ENCODE measurements around the gene SYCP3. TPM values are rescaled to one million over a fixed set of nuclear protein-coding genes. Genes with fewer than 3 reads are reported as not detected.
A peak's percentile ranks its signal among the peaks of the same experiment; 100 is the strongest.
"Not testable (repeated sequence)": the region's sequence is repeated elsewhere in the genome, so short reads cannot be mapped to it uniquely, and the experiment has no call there.

Gene SYCP3
- total RNA-seq, 2 donors from 2014 or later: 0.21 TPM; not detected in 1

DNA sequence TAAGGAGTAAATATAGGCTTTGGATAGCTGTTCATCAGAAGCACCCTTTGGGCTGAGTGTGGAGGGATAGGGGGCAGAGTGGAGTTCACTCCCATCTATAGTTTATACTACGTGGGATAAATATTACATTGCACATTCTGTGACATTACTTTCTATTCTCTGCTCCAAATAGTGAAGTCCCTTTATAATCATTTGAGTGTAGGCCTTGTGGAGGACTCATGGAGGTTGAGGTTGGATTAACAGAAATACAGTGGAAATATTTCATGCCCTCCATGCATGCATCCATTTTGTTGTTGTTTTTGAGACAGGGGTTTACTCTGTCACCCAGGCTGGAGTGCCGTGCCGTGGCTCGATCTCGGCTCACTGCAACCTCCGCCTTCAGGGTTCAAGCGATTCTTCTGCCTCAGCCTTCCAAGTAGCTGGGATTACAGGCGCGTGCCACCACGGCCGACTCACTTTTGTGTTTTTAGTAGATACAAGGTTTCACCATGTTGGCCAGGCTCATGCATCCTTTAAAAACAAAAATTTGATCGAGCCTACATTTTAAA lies 40.4 kb downstream of the SYCP3 start:
- peak overlapping the region; percentile 33 to 79 for H3K27ac Mint-ChIP-seq
- H3K36me3 Mint-ChIP-seq: peaks cover 6 to 10% of the 10 kb centered on the region in 2 donors

DNA sequence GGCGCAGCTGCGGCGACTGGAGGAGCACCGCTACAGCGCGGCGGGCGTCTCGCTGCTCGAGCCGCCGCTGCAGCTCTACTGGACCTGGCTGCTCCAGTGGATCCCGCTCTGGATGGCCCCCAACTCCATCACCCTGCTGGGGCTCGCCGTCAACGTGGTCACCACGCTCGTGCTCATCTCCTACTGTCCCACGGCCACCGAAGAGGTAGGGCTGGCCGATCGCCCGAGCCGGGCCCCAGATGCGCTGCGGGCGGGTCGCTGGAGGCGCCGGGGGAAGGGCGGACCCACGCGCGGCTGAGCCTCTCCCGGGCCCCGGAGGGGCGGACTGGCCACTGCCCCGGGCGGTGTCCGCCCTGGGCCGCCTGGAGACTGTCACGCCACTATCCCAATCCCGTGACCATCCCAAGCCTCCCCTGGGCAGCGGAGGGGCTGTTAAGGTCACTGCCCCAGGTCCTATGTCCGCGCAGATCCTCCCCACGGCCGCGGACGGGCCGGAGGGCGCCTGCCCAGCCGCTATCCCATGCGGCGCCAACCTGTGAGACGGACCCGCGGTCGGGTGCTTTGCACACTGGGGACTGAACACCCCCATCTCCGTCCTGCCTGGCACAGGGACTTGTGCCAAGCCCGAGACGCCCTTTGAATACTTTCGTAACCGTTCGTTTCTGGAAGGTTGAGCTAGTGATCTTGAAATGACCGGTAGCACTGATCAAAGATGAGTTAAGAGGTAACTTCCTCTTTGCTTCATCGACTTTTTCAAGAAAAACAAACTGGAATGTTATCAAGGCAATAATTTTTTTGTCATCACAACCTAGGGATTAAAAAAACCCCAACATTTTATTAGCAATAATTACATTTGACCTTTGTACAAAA lies 41.1 kb downstream of the SYCP3 start:
- ATAC-seq: peak; percentile 27 to 44
- Mint-ChIP-seq H3K36me3 (peaks cover 6 to 10% of the 10 kb centered on the region in 2 donors), H3K27ac (peak overlapping the region; percentile 79 to 86), H3K9me3 (no peaks in the 10 kb centered on the region)
- DNase-seq (ENCODE audit: low spot score in 2 of 2): peak; percentile 24 to 60

More for the DNA sequence above, 40.4 kb downstream of the SYCP3 start:
- ATAC-seq: no peak
- DNase-seq (ENCODE audit: low spot score in 2 of 2): no peak
- no peaks in the 10 kb centered on the region for H3K9me3 Mint-ChIP-seq

DNA sequence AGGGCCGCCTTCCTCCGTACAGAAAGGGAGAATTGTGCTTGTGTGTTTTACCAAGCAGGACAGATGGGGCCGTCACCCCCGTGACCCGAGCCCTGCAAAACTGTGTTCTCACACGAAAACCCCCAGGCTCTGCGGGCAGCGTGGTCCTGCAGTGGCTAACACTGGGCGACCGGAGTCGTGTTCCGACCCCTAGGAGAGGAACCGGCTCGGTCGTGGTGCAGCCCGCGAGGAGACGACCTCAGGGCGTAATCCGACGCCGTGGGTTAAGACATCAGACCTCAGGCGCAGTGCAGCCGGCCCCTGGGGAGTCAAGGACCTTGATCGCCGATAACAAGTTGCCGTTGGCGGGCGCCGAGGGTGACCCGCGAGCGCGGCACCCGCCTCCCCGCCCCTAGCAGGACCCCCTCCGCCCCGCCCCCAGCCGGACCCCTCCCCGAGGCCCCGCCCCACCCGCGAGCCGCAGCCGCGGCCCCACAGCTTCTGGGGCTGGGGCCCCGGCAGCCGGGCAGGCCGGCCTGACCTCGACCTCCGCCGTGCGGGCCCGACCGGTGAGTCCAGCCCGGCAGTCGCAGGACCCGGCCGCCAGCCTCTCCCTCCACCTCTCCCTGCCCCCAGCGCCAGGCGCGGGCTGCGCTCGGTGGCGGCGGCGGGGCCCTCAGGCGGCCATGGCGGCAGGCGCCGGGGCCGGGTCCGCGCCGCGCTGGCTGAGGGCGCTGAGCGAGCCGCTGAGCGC lies 41.9 kb downstream of the SYCP3 start, which contains the start of gene CHPT1:
Gene CHPT1, plus strand, starts transcription at position 444 of the 733 bp plus-strand sequence. Its CDS starts 222 bp downstream, at position 666.
- DNase-seq (ENCODE audit: low spot score in 2 of 2) (peak; percentile 58 to 60), ATAC-seq (peak; percentile 77 to 78)
- Mint-ChIP-seq H3K9me3 (no peaks in the 10 kb centered on the region), H3K27ac (peak within 1 kb of the TSS; percentile 80 to 86), H3K36me3 (peaks cover 6 to 10% of the 10 kb centered on the region in 2 donors)

DNA sequence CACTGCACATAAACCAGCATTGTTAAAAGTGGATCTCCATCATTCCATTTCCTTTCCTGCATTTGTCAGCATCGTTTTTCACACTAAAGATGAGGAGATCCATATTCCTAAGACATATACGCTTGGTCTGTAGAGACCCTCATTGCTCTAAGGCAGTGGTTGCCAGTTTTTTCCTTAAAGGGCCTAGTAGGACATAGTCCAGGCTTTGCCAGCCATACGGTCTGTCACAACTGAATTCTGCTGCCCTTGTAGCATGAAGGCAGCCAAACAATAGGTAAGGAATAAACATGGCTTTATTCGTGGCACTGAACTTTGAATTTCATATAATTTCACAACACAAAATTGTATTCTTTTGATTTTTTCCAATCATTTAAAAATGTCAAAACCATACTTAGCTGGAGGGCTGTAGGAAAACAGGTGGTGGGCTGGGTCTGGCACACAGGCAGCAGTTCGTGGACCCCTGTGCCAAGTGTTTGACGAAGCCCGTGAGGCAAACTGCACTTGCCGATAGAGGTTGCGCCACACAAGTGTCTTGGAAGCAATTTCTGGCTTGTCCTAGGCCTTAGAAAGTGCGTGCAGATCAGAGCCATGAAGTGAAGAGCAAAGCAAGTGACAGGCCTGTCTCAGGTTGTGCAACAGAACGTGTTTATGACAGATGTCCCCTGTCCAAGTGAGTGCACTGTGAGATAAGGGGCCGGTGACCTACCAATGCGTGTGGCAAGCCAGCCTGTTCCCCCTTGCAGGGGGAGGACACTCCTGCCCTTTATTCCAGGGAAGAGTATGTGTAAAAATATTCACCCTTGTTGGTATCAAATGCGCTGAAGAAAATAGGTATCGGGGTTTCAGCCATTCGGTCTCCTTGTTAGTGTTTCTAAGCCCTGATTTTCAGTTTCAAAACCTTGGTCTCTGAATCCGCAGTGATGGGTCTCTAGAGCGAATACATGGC lies 42.7 kb downstream of the SYCP3 start:
- H3K36me3 Mint-ChIP-seq: peaks cover 6 to 10% of the 10 kb centered on the region in 2 donors
- peak overlapping the region in 1 of 2 donors; percentile 80 for H3K27ac Mint-ChIP-seq
- H3K9me3 Mint-ChIP-seq: no peaks in the 10 kb centered on the region

DNA sequence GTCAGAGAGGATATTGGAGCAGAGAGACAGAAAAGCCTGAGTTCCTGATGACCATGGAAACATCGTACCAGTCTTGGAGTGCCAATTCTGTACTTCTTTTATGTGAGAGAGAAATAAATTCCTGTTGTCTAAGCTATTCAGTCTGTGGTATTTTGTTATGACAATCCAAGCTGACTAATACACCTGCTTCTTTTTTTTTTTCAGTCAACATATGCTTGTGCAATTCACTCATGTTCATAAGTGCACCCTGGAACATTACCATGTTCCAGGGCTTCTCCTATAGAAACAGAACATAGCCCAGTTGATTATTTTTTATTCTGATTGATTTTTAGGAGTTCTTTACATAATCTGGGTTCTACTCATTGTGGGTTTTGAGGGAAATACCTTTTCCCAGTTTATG lies 43.6 kb downstream of the SYCP3 start:
- no peak overlapping the region for H3K27ac Mint-ChIP-seq
- no peak for DNase-seq (ENCODE audit: low spot score in 2 of 2)
- H3K9me3 Mint-ChIP-seq: no peaks in the 10 kb centered on the region
- ATAC-seq: peak in 1 of 2 donors; percentile 32
- peaks cover 6 to 10% of the 10 kb centered on the region in 2 donors for H3K36me3 Mint-ChIP-seq

More for the DNA sequence above, 42.7 kb downstream of the SYCP3 start:
- no peak for DNase-seq (ENCODE audit: low spot score in 2 of 2)
- ATAC-seq: no peak

DNA sequence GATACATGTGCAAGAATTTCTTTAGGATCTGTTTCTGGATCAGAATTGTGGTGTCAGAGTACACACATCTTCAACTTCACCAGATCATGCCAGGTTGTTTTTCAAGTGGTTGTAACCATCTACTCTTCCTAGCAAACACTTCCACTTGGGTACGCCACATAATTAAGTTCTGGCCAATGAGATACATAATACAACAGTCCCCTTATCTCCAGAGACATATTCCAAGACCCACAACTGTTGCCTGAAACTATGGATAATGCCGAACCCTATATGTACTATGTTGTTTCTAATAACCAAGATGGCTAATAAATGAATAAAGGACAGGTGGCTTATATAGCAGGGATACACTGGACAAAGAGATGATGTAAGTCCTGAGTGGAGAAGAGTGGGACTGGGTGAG lies 44.3 kb downstream of the SYCP3 start:
- ATAC-seq (no peak), DNase-seq (ENCODE audit: low spot score in 2 of 2) (no peak)
- no peak overlapping the region for H3K27ac Mint-ChIP-seq
- H3K9me3 Mint-ChIP-seq: no peaks in the 10 kb centered on the region
- peaks cover 6 to 10% of the 10 kb centered on the region in 2 donors for H3K36me3 Mint-ChIP-seq

DNA sequence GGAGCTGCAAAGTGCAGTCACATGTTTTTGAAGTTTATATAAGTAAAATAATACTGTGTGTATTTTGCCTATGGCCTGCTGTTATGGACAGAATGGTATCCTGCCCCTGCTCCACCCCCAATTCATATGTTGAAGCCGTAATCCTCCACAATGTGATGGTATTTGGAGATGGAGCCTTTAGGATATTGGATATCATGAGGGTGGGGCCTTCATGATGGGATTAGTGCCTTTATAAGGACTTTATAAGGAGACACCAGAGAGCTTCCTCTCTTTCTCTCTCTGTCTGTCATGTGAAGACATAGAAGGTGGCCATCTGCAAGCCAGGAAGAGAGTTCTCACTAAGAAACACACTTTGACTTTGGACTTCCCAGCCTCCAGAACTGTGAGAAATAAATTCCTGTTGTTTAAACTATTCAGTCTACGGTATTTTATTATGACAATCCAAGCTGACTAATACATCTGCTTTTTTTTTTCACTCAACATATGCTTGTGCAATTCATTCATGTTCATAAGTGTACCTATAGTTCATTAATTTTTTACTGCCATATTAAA lies 44.9 kb downstream of the SYCP3 start:
- no peak overlapping the region for H3K27ac Mint-ChIP-seq
- H3K36me3 Mint-ChIP-seq: peaks cover 6 to 10% of the 10 kb centered on the region in 2 donors
- DNase-seq (ENCODE audit: low spot score in 2 of 2) (no peak), ATAC-seq (no peak)
- H3K9me3 Mint-ChIP-seq: no peaks in the 10 kb centered on the region

DNA sequence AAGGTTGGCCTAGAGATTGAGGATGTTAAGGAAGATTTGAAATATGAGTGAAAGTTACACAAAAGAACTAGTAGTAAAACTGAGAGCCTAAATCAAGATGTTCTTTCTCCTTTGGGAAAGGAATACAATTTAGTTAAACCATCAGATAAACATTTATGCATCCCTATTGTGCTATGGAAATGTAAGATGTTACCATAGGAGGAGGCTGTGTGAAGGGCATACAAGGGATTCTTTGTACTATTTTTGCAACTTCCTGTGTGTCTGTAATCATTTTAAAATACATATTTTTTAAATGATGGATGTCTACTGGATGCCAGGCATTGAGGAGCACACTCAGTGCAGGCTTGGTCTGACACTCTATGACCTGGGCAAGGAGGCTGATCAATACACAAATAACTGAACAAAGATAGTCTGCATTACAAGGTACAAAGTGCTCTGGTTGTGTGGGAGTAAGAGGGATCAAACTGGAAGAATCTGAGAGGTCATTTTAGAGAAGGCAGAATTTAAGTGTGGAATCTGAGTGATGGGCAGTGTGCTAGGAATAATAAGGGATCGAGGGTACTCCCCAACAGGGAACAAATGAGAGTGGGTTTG lies 47.7 kb downstream of the SYCP3 start:
- Mint-ChIP-seq H3K36me3 (peaks cover 0 to 3% of the 10 kb centered on the region in 2 donors), H3K27ac (no peak overlapping the region), H3K9me3 (no peaks in the 10 kb centered on the region)
- DNase-seq (ENCODE audit: low spot score in 2 of 2) (no peak), ATAC-seq (no peak)

DNA sequence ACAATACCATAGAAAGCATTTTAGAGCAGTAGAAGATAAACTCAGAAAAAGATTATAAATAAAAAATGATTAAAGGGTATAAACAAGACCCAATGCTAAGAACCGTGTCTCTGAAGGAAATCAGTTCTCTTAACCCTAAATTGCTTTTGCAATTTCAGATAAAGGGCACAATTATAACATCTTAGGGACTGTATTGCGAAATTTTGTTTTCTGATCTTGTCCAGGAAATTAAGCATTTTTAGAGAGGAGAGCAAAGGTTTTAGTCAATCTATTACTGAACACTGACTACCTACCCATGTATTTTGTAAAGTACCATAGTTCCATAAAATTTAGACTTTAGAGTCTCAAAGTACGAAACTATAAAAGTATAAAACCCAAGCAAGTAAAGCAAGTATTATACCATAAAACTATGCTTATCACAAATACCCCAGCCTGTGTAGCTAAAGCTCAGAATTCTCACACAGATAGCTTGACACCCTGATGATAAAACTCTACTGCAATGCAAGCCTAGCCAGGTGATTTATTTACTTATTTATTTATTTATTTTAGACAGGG lies 48.6 kb downstream of the SYCP3 start:
- H3K9me3 Mint-ChIP-seq: no peaks in the 10 kb centered on the region
- no peak overlapping the region for H3K27ac Mint-ChIP-seq

DNA sequence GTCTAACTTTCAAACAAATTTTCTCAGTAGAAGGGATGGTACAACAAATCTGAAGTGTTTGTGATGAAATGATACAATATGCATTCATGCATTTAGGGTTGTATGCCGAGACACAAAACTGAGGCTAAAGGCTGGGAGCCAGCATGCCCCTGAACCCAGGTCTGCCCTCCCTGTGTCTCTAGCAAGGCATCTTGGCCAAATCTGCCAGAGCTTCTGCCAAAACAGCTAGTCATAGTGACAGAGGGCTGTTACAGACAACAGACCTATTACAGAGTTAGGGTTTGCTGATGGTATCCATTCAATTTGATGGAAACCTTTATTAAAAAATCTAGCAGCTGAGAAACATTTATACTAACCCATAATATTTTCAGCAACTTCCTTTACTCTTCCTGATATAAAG lies 53.1 kb downstream of the SYCP3 start:
- DNase-seq (ENCODE audit: low spot score in 2 of 2): no peak
- ATAC-seq: no peak
- Mint-ChIP-seq H3K36me3 (no peaks in the 10 kb centered on the region), H3K27ac (no peak overlapping the region), H3K9me3 (no peaks in the 10 kb centered on the region)

More for the DNA sequence above, 48.6 kb downstream of the SYCP3 start:
- DNase-seq (ENCODE audit: low spot score in 2 of 2) (no peak), ATAC-seq (no peak)
- no peaks in the 10 kb centered on the region for H3K36me3 Mint-ChIP-seq

DNA sequence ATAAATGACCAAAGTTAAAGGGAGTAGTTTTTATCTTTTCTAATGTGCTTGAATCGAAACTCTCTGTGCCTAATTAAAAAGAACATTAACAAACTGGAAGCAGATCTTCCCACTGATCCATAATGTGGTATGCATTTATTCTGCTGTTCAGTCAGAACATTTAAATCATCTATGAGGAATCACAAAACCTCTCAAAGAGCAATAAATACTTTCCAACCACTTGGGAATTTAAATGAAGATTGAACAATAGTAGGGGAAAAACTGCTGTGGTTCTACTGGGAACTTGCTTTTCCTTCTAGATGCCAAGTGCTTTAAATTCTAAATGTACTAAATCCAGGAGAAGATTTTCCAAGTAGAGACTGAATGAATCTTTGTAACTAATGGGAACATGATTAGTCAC lies 54.2 kb downstream of the SYCP3 start:
- H3K27ac Mint-ChIP-seq: no peak overlapping the region
- no peaks in the 10 kb centered on the region for H3K36me3 Mint-ChIP-seq
- no peak for ATAC-seq
- no peaks in the 10 kb centered on the region for H3K9me3 Mint-ChIP-seq
- DNase-seq (ENCODE audit: low spot score in 2 of 2): no peak

DNA sequence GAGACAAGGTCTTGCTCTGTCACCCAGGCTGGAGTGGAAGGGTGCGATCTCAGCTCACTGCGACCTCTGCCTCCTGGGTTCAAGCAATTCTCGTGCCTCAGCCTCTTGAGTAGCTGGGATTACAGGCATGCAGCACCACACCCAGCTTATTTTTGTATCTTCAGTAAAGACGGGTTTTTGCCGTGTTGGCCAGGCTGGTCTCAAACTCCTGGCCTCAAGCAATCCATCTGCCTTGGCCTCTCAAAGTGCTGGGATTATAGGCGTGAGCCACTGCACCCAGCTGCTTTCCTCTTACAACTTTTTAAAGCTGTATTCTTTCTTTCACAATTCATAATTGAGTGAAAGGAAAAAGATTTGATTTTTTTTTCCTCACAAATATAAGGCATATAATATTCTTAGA lies 57.6 kb downstream of the SYCP3 start:
- not testable (repeated sequence) for ATAC-seq; DNase-seq (ENCODE audit: low spot score in 2 of 2); H3K36me3 Mint-ChIP-seq; H3K27ac Mint-ChIP-seq; H3K9me3 Mint-ChIP-seq

DNA sequence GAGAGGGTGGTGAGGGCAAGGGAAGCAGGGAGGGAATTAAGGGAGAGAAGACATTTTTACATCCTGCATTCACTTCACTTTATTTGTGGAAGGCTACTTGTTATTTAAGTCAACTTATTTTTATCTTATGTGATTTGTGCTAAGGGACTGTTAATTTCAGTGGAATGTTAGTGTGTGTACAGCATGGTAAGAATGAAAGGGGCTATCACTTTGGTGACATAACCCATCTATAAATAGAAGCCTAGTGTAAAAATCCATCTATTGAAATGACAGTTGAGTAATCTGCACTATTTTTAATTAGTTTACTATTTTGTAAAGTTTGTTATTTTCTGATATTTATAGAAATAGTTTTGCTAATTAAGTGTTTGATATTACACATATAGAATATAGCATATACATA lies 58.6 kb downstream of the SYCP3 start:
- no peak for DNase-seq (ENCODE audit: low spot score in 2 of 2)
- no peaks in the 10 kb centered on the region for H3K36me3 Mint-ChIP-seq
- no peaks in the 10 kb centered on the region for H3K9me3 Mint-ChIP-seq
- ATAC-seq: no peak
- no peak overlapping the region for H3K27ac Mint-ChIP-seq

DNA sequence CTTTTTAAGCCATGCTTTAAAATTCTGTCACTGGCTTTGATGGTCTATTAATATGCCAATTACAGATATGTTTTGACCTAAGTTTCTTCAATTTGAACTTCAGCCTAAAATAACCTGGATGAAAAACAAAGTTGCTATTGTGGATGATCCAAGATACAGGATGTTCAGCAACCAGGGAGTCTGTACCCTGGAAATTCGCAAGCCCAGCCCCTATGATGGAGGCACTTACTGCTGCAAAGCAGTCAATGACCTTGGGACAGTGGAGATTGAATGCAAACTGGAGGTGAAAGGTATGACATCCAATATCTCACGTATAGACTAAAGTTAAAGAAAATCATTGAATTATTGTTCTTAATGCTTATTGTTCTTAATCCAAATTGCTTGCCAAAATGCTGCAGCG lies 59.0 kb downstream of the SYCP3 start:
- Mint-ChIP-seq H3K27ac (no peak overlapping the region), H3K9me3 (no peaks in the 10 kb centered on the region), H3K36me3 (no peaks in the 10 kb centered on the region)
- ATAC-seq (no peak), DNase-seq (ENCODE audit: low spot score in 2 of 2) (no peak)
